ENCODE data around the gene TMEM237. TPM values are rescaled to one million over a fixed set of nuclear protein-coding genes. Genes with fewer than 3 reads are reported as not detected.
A peak's percentile ranks its signal among the peaks of the same experiment; 100 is the strongest.

TMEM237 gene
- total and polyA plus RNA-seq, 2 donors (not counting 1 experiment from before 2014, with no cell fraction given) = 0.76 to 4.2 TPM

DNA sequence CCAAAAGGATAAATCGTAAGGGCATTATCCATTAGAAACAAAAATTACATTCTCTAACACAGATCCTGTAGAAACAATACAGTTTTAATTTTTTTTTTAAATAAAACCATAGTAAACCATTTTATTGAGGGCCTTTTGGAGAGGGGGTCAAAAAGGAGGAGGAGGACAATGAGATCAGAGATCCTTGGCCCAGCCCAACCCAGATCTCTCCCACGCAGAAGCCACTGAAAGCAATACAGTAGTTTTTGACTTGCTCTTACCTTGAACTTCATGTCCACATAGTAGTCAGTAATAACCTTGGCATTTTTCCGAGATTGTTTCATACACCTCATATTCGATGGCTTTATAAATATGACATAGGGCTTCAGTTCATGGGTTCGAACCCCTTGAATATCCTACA lies 4.1 kb upstream of the TMEM237 start:
- H3K27ac Mint-ChIP-seq = no peak overlapping the region
- Histone ChIP-seq H3K9me3 (ENCODE audit: control extremely low read depth in 1 of 3, control insufficient read depth in 2 of 3, insufficient read depth in 1 of 3, low read length in 2 of 3) (no peaks in the 10 kb centered on the region), H3K4me3 (ENCODE audit: control extremely low read depth in 1 of 5, extremely low read depth in 1 of 5, insufficient read depth in 1 of 5, low read depth in 2 of 5, low read length in 4 of 5) (no peak overlapping the region), H3K27ac (ENCODE audit: low read length in 2 of 2) (no peak overlapping the region), H3K9ac (ENCODE audit: low read length) (no peak overlapping the region), H3K79me2 (ENCODE audit: control insufficient read depth, insufficient read depth, low read length) (no peaks in the 10 kb centered on the region), H3K4me2 (replicated peaks; ENCODE audit: low read depth, low read length, poor library complexity, severe bottlenecking) (no peak overlapping the region), H3K4me1 (ENCODE audit: control insufficient read depth in 2 of 2, insufficient read depth in 2 of 2, low read length in 2 of 2) (peaks cover 5 to 6% of the 10 kb centered on the region in 2 donors), H3K27me3 (replicated peaks in 1 of 4; ENCODE audit: control extremely low read depth in 1 of 4, control insufficient read depth in 3 of 4, insufficient read depth in 4 of 4, low read length in 3 of 4) (peaks cover 0 to 6% (median 0%) of the 10 kb centered on the region in 4 experiments), H2AFZ (ENCODE audit: insufficient read depth, low read depth, low read length, poor library complexity, severe bottlenecking) (no peak overlapping the region), H4K20me1 (ENCODE audit: control insufficient read depth, insufficient read depth, low read length, poor library complexity, severe bottlenecking) (no peaks in the 10 kb centered on the region), H3K36me3 (replicated peaks in 1 of 2; ENCODE audit: control extremely low read depth in 1 of 2, control insufficient read depth in 1 of 2, extremely low read depth in 1 of 2, insufficient read depth in 2 of 2, low read length in 1 of 2) (no peaks in the 10 kb centered on the region)
- ATAC-seq (ENCODE audit: low read depth) (no peak), DNase-seq (no peak)
- no peak overlapping the region for H3K4me3 Mint-ChIP-seq
- H3K9me3 Mint-ChIP-seq (ENCODE audit: insufficient read depth) = no peaks in the 10 kb centered on the region
- CTCF ChIA-PET = no interaction called here
- WGBS (ENCODE audit: insufficient coverage) = 100% methylated on average over 1 of the region's 5 CpGs
- TF ChIP-seq EZH2 (IDR thresholded peaks at IDR 0.05; ENCODE audit: borderline replicate concordance, insufficient read depth, low read depth, low read length, poor library complexity, severe bottlenecking) = no peak
- TF ChIP-seq, protein P1, sequence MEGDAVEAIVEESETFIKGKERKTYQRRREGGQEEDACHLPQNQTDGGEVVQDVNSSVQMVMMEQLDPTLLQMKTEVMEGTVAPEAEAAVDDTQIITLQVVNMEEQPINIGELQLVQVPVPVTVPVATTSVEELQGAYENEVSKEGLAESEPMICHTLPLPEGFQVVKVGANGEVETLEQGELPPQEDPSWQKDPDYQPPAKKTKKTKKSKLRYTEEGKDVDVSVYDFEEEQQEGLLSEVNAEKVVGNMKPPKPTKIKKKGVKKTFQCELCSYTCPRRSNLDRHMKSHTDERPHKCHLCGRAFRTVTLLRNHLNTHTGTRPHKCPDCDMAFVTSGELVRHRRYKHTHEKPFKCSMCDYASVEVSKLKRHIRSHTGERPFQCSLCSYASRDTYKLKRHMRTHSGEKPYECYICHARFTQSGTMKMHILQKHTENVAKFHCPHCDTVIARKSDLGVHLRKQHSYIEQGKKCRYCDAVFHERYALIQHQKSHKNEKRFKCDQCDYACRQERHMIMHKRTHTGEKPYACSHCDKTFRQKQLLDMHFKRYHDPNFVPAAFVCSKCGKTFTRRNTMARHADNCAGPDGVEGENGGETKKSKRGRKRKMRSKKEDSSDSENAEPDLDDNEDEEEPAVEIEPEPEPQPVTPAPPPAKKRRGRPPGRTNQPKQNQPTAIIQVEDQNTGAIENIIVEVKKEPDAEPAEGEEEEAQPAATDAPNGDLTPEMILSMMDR (IDR thresholded peaks at IDR 0.05) = no peak
- peaks cover 4% of the 10 kb centered on the region for H3K4me1 Mint-ChIP-seq
- H3K27me3 Mint-ChIP-seq = peaks cover 9% of the 10 kb centered on the region
- intact Hi-C loops (cut with micrococcal nuclease) = no loop called here
- POLR2A ChIA-PET = no interaction called here

DNA sequence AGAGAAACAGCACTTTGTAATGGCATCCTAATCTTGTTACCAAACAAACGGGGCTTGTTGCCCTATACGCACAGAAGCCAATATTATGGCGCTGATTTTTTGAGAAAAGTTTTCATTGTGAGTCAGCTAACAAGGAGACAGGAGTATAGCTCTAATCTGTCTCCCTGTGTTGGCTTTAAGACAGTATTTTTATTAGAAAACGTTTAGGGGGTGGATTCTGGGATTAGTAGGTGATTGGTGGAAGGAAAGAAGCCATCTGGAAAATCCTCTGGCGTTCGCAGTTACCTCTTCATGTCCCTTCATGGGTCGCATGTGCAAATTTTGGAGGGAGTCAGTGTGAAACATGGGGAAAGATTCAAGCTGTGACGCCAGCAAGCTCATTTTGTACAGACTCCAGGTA lies 698 bp upstream of the TMEM237 start:
- ATAC-seq (ENCODE audit: low read depth) (no peak), DNase-seq (no peak)
- Mint-ChIP-seq H3K4me1 (peaks cover 12% of the 10 kb centered on the region), H3K4me3 (peak overlapping the region; percentile 40), H3K27ac (no peak overlapping the region), H3K9me3 (ENCODE audit: insufficient read depth) (no peaks in the 10 kb centered on the region), H3K27me3 (peaks cover 7% of the 10 kb centered on the region)
- no peaks in the 10 kb centered on the region for H3K36me3 ChIP-seq (replicated peaks in 1 of 2; ENCODE audit: control extremely low read depth in 1 of 2, control insufficient read depth in 1 of 2, extremely low read depth in 1 of 2, insufficient read depth in 2 of 2, low read length in 1 of 2)
- no peak overlapping the region for H3K27ac ChIP-seq (ENCODE audit: low read length in 2 of 2)
- WGBS (ENCODE audit: insufficient coverage) = 97% methylated on average over 7 of the region's 8 CpGs
- no peak for TF ChIP-seq EZH2 (IDR thresholded peaks at IDR 0.05; ENCODE audit: borderline replicate concordance, insufficient read depth, low read depth, low read length, poor library complexity, severe bottlenecking)
- TF ChIP-seq, protein P1 (IDR thresholded peaks at IDR 0.05) = no peak
- H3K27me3 ChIP-seq (replicated peaks in 1 of 4; ENCODE audit: control extremely low read depth in 1 of 4, control insufficient read depth in 3 of 4, insufficient read depth in 4 of 4, low read length in 3 of 4) = peaks cover 0 to 2% (median 0%) of the 10 kb centered on the region in 4 experiments
- H2AFZ ChIP-seq (ENCODE audit: insufficient read depth, low read depth, low read length, poor library complexity, severe bottlenecking) = peak overlapping the region; percentile 97
- intact Hi-C loops (cut with micrococcal nuclease) = loop anchor here (5.0 kb wide), 3 partner anchors 382 to 1368 kb away; partner anchors contain the start of genes BMPR2, CASP8 and NBEAL1
- H3K9ac ChIP-seq (ENCODE audit: low read length) = no peak overlapping the region
- POLR2A ChIA-PET = no interaction called here
- H3K79me2 ChIP-seq (ENCODE audit: control insufficient read depth, insufficient read depth, low read length) = no peaks in the 10 kb centered on the region
- no peaks in the 10 kb centered on the region for H3K9me3 ChIP-seq (ENCODE audit: control extremely low read depth in 1 of 3, control insufficient read depth in 2 of 3, insufficient read depth in 1 of 3, low read length in 2 of 3)
- CTCF ChIA-PET = interaction anchor here (2.5 kb wide), 1 partner anchor 137 kb away, joined by 8 read pairs; the partner anchor contains the start of gene ALS2
- peaks cover 10 to 14% of the 10 kb centered on the region in 2 donors for H3K4me1 ChIP-seq (ENCODE audit: control insufficient read depth in 2 of 2, insufficient read depth in 2 of 2, low read length in 2 of 2)
- H4K20me1 ChIP-seq (ENCODE audit: control insufficient read depth, insufficient read depth, low read length, poor library complexity, severe bottlenecking) = no peaks in the 10 kb centered on the region
- peak overlapping the region; percentile 97 for H3K4me2 ChIP-seq (replicated peaks; ENCODE audit: low read depth, low read length, poor library complexity, severe bottlenecking)
- peak overlapping the region in 1 of 5 experiments; percentile 95 for H3K4me3 ChIP-seq (ENCODE audit: control extremely low read depth in 1 of 5, extremely low read depth in 1 of 5, insufficient read depth in 1 of 5, low read depth in 2 of 5, low read length in 4 of 5)
